Left lung (tissue), 10 donors: Measurements from ENCODE around the gene WDR47. TPM values are rescaled to one million over a fixed set of nuclear protein-coding genes. Genes with fewer than 3 reads are reported as not detected.

Experiments
- ATAC-seq: fragments of 200-7000 bp; cut with Tn5 transposase; one replicate; pipeline ENCODE4 v1.9.1; 2020; ENCODE audit warnings: moderate library complexity
- DNase-seq, 4 donors: peaks; one replicate each; pipeline ENCODE4 v3.0.0-alpha.2; 2013 to 2020
- H3K27ac ChIP-seq, 2 donors: fragments of 200-600 bp; sonication (generic) in 1 of 2; one replicate each; pipeline versions ENCODE4 v1.5.0 to v1.8.0; 2020 to 2021
- H3K27me3 ChIP-seq, 2 donors: fragments of 200-600 bp; sonication (generic) in 1 of 2; one replicate each; pipeline versions ENCODE4 v1.5.0 to v1.8.0; 2020 to 2021
- H3K36me3 ChIP-seq, 2 donors: fragments of 200-600 bp; sonication (generic) in 1 of 2; one replicate each; pipeline versions ENCODE4 v1.5.0 to v1.8.0; 2020 to 2021
- H3K4me1 ChIP-seq, 2 donors: fragments of 200-600 bp; one replicate each; pipeline ENCODE4 v1.8.0; 2021
- H3K4me3 ChIP-seq, 2 donors: fragments of 200-600 bp; sonication (generic) in 1 of 2; one replicate each; pipeline versions ENCODE4 v1.5.0 to v1.8.0; 2020 to 2021; ENCODE audit warnings: mild to moderate bottlenecking in 1 of 2
- H3K9me3 ChIP-seq, 2 donors: fragments of 200-600 bp; sonication (generic) in 1 of 2; one replicate each; pipeline versions ENCODE4 v1.5.0 to v1.8.0; 2020 to 2021
- CTCF ChIP-seq, 2 donors: fragments of 200-600 bp; sonication (generic) in 1 of 2; IDR thresholded peaks; one replicate each; pipeline versions ENCODE4 v1.5.0 to v1.8.0; 2021; ENCODE audit warnings: antibody characterized with exemption in 2 of 2
- intact Hi-C, 2 donors: fragments of 100-400 bp; cut with DNase I; formaldehyde crosslinking; loops; one replicate each; pipeline versions ENCODE4 v1.11.2 to v1.14.2; 2022
- polyA plus RNA-seq, 6 donors: library from polyadenylated mRNA; unstranded; fragments of 120-200 nt; gene quantifications; one replicate each; pipeline ENCODE4 v1.2.1, GENCODE V29; 2013; ENCODE audit not compliant: insufficient read length in 6 of 6
- total RNA-seq, 2 donors: library from RNA; stranded (reverse); fragmentation: NEBNext Ultra II Directional; extraction: Animal tissue kit (Norgen Biotek cat#: 25700); gene quantifications; one replicate each; pipeline ENCODE4 v1.2.1, GENCODE V29; 2021
- donor health status: DM: no; HTN: yes; CAD: no.
- donor health status: DM: no; HTN: no; CAD: no.

Gene WDR47
- total and polyA plus RNA-seq, 8 donors = 14.1 to 18.5 (median 15.4) TPM

- ATAC-seq (no peak), DNase-seq (no peak)
- Histone ChIP-seq H3K27me3 (no peaks in the 10 kb centered on the region), H3K36me3 (peaks cover 0 to 81% of the 10 kb centered on the region in 2 donors), H3K27ac (no peak overlapping the region), H3K4me3 (no peak overlapping the region), H3K4me1 (peaks cover 0 to 7% of the 10 kb centered on the region in 2 donors), H3K9me3 (no peaks in the 10 kb centered on the region)
- TF ChIP-seq CTCF (IDR thresholded peaks at IDR 0.05) = no peak
- intact Hi-C loops = no loop called here
These were observed 26.0 kb upstream of the WDR47 start for GRCh38 chr1:109067883-109068282.

- Histone ChIP-seq H3K36me3 (peaks cover 0 to 73% of the 10 kb centered on the region in 2 donors), H3K4me3 (no peak overlapping the region), H3K27me3 (no peaks in the 10 kb centered on the region), H3K9me3 (no peaks in the 10 kb centered on the region), H3K4me1 (no peaks in the 10 kb centered on the region), H3K27ac (no peak overlapping the region)
- no peak for TF ChIP-seq CTCF (IDR thresholded peaks at IDR 0.05)
- DNase-seq = no peak
- intact Hi-C loops = no loop called here
- ATAC-seq = no peak
These were observed 23.2 kb upstream of the WDR47 start for GRCh38 chr1:109065137-109065536.

GRCh38 chr1:109061183-109061582 lies 19.3 kb upstream of the WDR47 start:
- H3K4me1 ChIP-seq = no peaks in the 10 kb centered on the region
- DNase-seq = no peak
- H3K4me3 ChIP-seq = no peak overlapping the region
- H3K9me3 ChIP-seq = no peaks in the 10 kb centered on the region
- H3K27me3 ChIP-seq = no peaks in the 10 kb centered on the region
- intact Hi-C loops = no loop called here
- no peak for ATAC-seq
- peaks cover 0 to 41% of the 10 kb centered on the region in 2 donors for H3K36me3 ChIP-seq
- H3K27ac ChIP-seq = no peak overlapping the region
- no peak for TF ChIP-seq CTCF (IDR thresholded peaks at IDR 0.05)

- Histone ChIP-seq H3K27me3 (no peaks in the 10 kb centered on the region), H3K36me3 (peaks cover 0 to 36% of the 10 kb centered on the region in 2 donors), H3K27ac (no peak overlapping the region), H3K4me3 (no peak overlapping the region), H3K4me1 (no peaks in the 10 kb centered on the region), H3K9me3 (no peaks in the 10 kb centered on the region)
- intact Hi-C loops = no loop called here
- TF ChIP-seq CTCF (IDR thresholded peaks at IDR 0.05) = no peak
- DNase-seq = no peak
- ATAC-seq = peak; percentile 29
These were observed 18.8 kb upstream of the WDR47 start for GRCh38 chr1:109060707-109061106.

- H3K4me3 ChIP-seq = no peak overlapping the region
- no peaks in the 10 kb centered on the region for H3K4me1 ChIP-seq
- no peaks in the 10 kb centered on the region for H3K9me3 ChIP-seq
- peaks cover 0 to 19% of the 10 kb centered on the region in 2 donors for H3K36me3 ChIP-seq
- ATAC-seq = no peak
- DNase-seq = no peak
- intact Hi-C loops = no loop called here
- H3K27me3 ChIP-seq = no peaks in the 10 kb centered on the region
- TF ChIP-seq CTCF (IDR thresholded peaks at IDR 0.05) = no peak
- no peak overlapping the region for H3K27ac ChIP-seq
These were observed 17.1 kb upstream of the WDR47 start for GRCh38 chr1:109059026-109059425.
